Ovary (tissue), 9 donors: ENCODE results near the gene ETS1. TPM values are rescaled to one million over a fixed set of nuclear protein-coding genes. Genes with fewer than 3 reads are reported as not detected.
A peak's percentile ranks its signal among the peaks of the same experiment; 100 is the strongest.

Source experiments
- DNase-seq, 5 donors: peaks; one replicate each; pipeline ENCODE4 v3.0.0-alpha.2; 2019 to 2020
- H3K27ac ChIP-seq, 2 donors: fragments of 200-600 bp; one replicate each; pipeline versions ENCODE4 v1.5.1 to v1.8.0; 2019 to 2022
- H3K27me3 ChIP-seq: fragments of 200-600 bp; one replicate; pipeline ENCODE4 v1.8.0; 2022
- H3K36me3 ChIP-seq: fragments of 200-600 bp; sonication (generic); one replicate; pipeline ENCODE4 v1.5.1; 2019
- H3K4me1 ChIP-seq: one replicate; pipeline ENCODE4 v1.8.1; 2013; ENCODE audit warnings: mild to moderate bottlenecking, moderate library complexity; ENCODE audit not compliant: insufficient read depth
- H3K4me3 ChIP-seq: fragments of 200-600 bp; sonication (generic); one replicate; pipeline ENCODE4 v1.5.1; 2017
- H3K9me3 ChIP-seq, 2 donors: fragments of 200-600 bp in 1 of 2; sonication (generic) in 1 of 2; one replicate each; pipeline versions ENCODE4 v1.5.1 to v1.8.1; 2013 to 2019; ENCODE audit warnings: mild to moderate bottlenecking in 1 of 2, moderate library complexity in 1 of 2
- EP300 ChIP-seq: sonication (generic); formaldehyde crosslinking; IDR thresholded peaks from one replicate; pipeline ENCODE4 v1.6.1; 2017; ENCODE audit warnings: antibody characterized with exemption
- POLR2A ChIP-seq: fragments of 450-650 bp; IDR thresholded peaks from one replicate; pipeline ENCODE4 v1.6.1; 2017; ENCODE audit warnings: antibody characterized with exemption, mild to moderate bottlenecking, moderate library complexity
- WGBS, 3 donors: extraction: QIAGEN DNeasy Blood & Tissue Kit in 1 of 3; methylation state at CpG; one replicate each; pipeline versions ENCODE4 v1.1.5 to v1.1.7; 2013 to 2017; 5-methylcytosine and 5-hydroxymethylcytosine counted together
- intact Hi-C, 4 donors: fragments of 100-400 bp; cut with DNase I; formaldehyde crosslinking; loops; one replicate each; pipeline versions ENCODE4 v1.11.0 to v1.15.1; 2022 to 2023
- polyA plus RNA-seq, 2 donors: library from polyadenylated mRNA; stranded (reverse); fragments of 200-250 nt in 1 of 2; fragments of 350-450 nt in 1 of 2; fragmentation: Illumina TruSeq in 1 of 2; extraction: RNeasy Lipid Tissue Mini Kit (QIAGEN cat#74804) in 1 of 2; gene quantifications; one replicate each; pipeline ENCODE4 v1.2.3, GENCODE V29; 2013 to 2014
- total RNA-seq, 7 donors: library from RNA; depleted of rRNA in 2 of 7; stranded (reverse); fragments of >200 nt in 2 of 7; fragmentation: NEBNext Ultra II Directional in 3 of 7; extraction: Animal tissue kit (Norgen Biotek cat#: 25700) in 3 of 7; gene quantifications; one replicate each; pipeline versions ENCODE4 v1.1.0 to v1.2.4, GENCODE V29; 2016 to 2023
- TF ChIP-seq, protein P1 (sequence below), 3 donors: fragments of 450-650 bp in 2 of 3; fragments of 200-600 bp in 1 of 3; IDR thresholded peaks; one replicate each; pipeline versions ENCODE4 v1.5.1 to v1.8.0; 2016 to 2022; ENCODE audit warnings: antibody characterized with exemption in 3 of 3, mild to moderate bottlenecking in 1 of 3
- donor health status: DM: no; HTN: no; CAD: no; lungs with moderate emphysema.
- donor health status: DM: no; HTN: no; CAD: no.
- donor health status: Bipolar disorder and iron deficiency.
- donor health status: DM: yes; HTN: yes; CAD: no.
- donor health status: DM: no; HTN: no; CAD: no.
- donor health status: DM: yes; HTN: yes; CAD: no.

ETS1 gene
- total and polyA plus RNA-seq, 9 donors = 24.4 to 68.0 (median 40.4) TPM

DNA sequence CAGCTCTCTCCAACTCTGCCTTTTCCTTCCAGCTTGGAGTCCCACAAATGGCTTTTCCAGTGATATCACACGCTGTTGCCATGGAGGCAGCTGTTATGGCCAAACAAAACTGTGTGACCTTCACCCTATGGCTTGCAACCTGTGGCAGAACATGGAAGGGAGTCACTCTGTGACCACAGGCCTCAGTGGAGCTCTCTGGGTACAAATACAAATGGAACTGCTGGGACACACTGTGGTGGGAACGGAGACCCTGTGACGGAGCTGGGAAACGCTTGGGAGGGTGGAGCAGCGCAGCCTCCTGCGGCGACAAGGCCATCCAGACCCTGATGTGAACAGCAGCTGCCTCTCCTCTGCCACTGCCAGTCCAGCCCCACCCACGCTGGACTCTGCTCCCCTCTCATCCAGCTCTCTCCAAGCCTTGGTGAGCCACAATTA lies 162.5 kb downstream of the ETS1 start:
- TF ChIP-seq, protein P1, sequence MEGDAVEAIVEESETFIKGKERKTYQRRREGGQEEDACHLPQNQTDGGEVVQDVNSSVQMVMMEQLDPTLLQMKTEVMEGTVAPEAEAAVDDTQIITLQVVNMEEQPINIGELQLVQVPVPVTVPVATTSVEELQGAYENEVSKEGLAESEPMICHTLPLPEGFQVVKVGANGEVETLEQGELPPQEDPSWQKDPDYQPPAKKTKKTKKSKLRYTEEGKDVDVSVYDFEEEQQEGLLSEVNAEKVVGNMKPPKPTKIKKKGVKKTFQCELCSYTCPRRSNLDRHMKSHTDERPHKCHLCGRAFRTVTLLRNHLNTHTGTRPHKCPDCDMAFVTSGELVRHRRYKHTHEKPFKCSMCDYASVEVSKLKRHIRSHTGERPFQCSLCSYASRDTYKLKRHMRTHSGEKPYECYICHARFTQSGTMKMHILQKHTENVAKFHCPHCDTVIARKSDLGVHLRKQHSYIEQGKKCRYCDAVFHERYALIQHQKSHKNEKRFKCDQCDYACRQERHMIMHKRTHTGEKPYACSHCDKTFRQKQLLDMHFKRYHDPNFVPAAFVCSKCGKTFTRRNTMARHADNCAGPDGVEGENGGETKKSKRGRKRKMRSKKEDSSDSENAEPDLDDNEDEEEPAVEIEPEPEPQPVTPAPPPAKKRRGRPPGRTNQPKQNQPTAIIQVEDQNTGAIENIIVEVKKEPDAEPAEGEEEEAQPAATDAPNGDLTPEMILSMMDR (IDR thresholded peaks at IDR 0.05) = no peak
- TF ChIP-seq POLR2A (no peak), EP300 (no peak)
- peak overlapping the region in 1 of 2 donors; percentile 59 for H3K27ac ChIP-seq
- H3K27me3 ChIP-seq = no peaks in the 10 kb centered on the region
- intact Hi-C loops = no loop called here
- no peaks in the 10 kb centered on the region for H3K36me3 ChIP-seq
- DNase-seq = peak; percentile 53 to 75 (median 56)
- peaks cover 12% of the 10 kb centered on the region for H3K4me1 ChIP-seq
- H3K4me3 ChIP-seq = no peak overlapping the region
- no peaks in the 10 kb centered on the region for H3K9me3 ChIP-seq
- WGBS, 3 donors = 31 to 51% (median 38%) methylated on average over 8 of the region's 8 CpGs

DNA sequence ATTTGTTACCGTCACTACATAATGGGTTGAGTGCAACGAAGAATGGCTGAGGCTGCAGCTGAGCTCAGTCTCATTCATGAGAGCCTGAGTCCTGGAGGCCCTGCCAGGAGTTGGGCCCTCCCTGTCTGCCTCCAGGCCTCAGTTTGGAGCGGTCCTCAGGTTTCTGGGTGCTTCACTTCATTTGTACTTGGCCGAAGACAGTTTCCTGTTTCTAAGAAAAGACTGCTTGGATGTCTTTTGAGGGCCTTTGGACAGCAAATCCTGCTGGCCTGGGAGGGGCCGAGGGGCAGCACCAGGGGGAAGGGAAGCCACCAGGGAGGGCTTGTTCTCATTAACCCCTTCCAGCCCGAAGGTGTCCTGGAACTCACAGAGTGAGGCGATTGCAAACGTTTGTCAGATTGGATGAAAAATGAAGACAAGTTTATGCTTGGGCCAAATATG lies 163.1 kb downstream of the ETS1 start:
- Histone ChIP-seq H3K9me3 (no peaks in the 10 kb centered on the region), H3K36me3 (no peaks in the 10 kb centered on the region), H3K4me1 (peaks cover 12% of the 10 kb centered on the region), H3K4me3 (no peak overlapping the region), H3K27ac (peak overlapping the region in 1 of 2 donors; percentile 59), H3K27me3 (no peaks in the 10 kb centered on the region)
- WGBS, 3 donors = 16 to 24% (median 20%) methylated on average over 8 of the region's 8 CpGs
- TF ChIP-seq, protein P1 (IDR thresholded peaks at IDR 0.05) = no peak
- TF ChIP-seq EP300 (no peak), POLR2A (no peak)
- peak; percentile 33 to 61 (median 54) for DNase-seq
- intact Hi-C loops = no loop called here

DNA sequence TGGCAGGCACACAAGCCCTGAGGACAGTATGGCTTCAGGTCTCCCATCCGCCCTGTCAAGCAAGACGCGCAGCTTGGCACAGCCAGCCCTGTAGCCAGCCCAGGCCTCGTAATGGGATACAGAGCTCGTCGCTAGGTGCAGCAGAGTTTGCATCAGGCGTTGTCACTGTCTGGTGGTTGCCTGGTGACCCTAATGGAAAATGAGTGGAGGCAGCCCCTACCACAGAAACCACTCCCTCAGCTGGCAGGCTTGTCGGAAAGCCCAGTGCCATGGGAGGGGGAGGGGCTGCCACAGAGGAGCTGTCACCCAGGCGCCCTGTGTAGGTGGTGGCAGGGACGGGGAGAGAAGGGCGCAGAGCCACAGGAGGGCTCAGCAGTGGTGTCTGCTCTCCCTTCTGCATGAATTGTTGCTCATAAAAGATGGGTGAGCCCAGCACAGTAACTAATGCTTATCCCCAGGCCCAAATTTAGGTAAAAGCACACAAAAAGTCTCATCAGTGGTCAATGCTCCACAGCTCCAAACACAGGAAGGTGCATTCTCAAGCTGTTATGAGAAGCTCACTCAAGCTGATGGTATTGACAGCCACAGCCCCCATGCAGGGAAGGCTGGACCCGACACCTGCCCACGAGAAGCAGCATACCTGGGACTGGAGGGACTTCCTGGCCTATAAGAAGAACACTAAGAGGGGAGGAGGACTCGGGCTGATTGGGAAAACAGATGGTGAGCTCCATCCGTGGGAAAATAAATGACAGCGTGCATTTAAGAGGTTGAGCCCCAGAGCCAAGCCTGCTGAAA lies 164.6 kb downstream of the ETS1 start:
- Histone ChIP-seq H3K27me3 (no peaks in the 10 kb centered on the region), H3K4me1 (peaks cover 12% of the 10 kb centered on the region), H3K27ac (no peak overlapping the region), H3K9me3 (no peaks in the 10 kb centered on the region), H3K36me3 (no peaks in the 10 kb centered on the region), H3K4me3 (no peak overlapping the region)
- DNase-seq = no peak
- TF ChIP-seq POLR2A (no peak), EP300 (no peak)
- TF ChIP-seq, protein P1 (IDR thresholded peaks at IDR 0.05) = no peak
- intact Hi-C loops = no loop called here
- WGBS, 3 donors = 88 to 91% (median 90%) methylated on average over 16 of the region's 16 CpGs

DNA sequence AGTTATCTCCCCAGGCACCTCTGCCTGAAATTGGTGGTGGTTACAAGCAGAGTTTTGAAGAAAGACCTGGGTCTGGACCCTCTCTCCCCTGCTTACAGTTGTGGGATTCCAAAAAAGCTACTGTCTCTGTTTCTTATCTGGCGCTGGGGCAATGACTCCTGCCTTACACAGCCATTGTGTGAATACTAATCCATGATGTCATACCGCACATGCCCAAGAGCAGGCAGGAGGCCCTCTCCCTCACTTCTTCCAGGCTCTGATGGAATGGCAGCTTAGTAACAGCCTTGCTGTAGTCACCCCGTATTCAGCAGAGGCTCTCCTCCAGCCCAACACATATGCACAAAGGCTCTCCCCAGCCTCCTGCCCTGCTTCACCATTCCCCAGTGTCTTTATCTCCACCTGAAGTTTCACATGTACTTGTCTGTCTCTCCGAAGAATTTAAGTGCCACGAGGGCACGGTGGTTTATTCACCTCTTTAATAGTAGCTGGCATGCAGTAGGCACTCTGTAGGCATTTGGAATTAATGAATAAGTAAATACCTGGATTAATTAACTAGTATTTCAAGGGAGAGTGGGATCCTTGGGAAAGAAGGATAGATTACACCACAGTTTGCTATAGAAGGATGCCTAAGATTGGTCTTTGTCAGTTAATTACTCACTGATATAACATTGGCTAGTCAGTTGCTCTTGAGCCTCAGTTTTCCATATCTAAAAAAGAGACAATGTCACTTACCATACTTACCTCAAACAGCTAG lies 165.6 kb downstream of the ETS1 start:
- H3K27me3 ChIP-seq = no peaks in the 10 kb centered on the region

More for the DNA sequence above, 165.6 kb downstream of the ETS1 start:
- Histone ChIP-seq H3K4me1 (peaks cover 14% of the 10 kb centered on the region), H3K27ac (no peak overlapping the region), H3K36me3 (no peaks in the 10 kb centered on the region), H3K9me3 (no peaks in the 10 kb centered on the region), H3K4me3 (no peak overlapping the region)
- WGBS, 3 donors = 89 to 92% (median 91%) methylated on average over 6 of the region's 6 CpGs
- TF ChIP-seq, protein P1 (IDR thresholded peaks at IDR 0.05) = no peak
- TF ChIP-seq POLR2A (no peak), EP300 (no peak)
- intact Hi-C loops = no loop called here
- DNase-seq = no peak
